Neural progenitor cell (in vitro differentiated cells): Measurements from ENCODE around the gene CDK16. TPM values are rescaled to one million over a fixed set of nuclear protein-coding genes. Genes with fewer than 3 reads are reported as not detected.
A peak's percentile ranks its signal among the peaks of the same experiment; 100 is the strongest.

Source experiments
- DNase-seq: peaks from one replicate; pipeline ENCODE4 v3.0.0-alpha.2; 2016; ENCODE audit warnings: low spot score
- H2AFZ ChIP-seq: fragments of 200-600 bp; sonication (generic); replicated peaks from 2 replicates; pipeline ENCODE4 v1.6.1; 2016; ENCODE audit warnings: antibody characterized with exemption
- H3F3A ChIP-seq: fragments of 200-600 bp; sonication (generic); 2 replicates; pipeline ENCODE4 v1.6.1; 2016; ENCODE audit warnings: antibody characterized with exemption, low read depth
- H3K27ac ChIP-seq: fragments of 200-600 bp; sonication (generic); 2 replicates; pipeline ENCODE4 v1.5.1; 2016; ENCODE audit warnings: mild to moderate bottlenecking
- H3K27me3 ChIP-seq: fragments of 200-600 bp; sonication (generic); 2 replicates; pipeline ENCODE4 v1.6.1; 2016; ENCODE audit warnings: mild to moderate bottlenecking, moderate library complexity
- H3K36me3 ChIP-seq: fragments of 200-600 bp; sonication (generic); 2 replicates; pipeline ENCODE4 v1.5.1; 2016
- H3K4me1 ChIP-seq: fragments of 200-600 bp; sonication (generic); 2 replicates; pipeline ENCODE4 v1.6.1; 2016; ENCODE audit warnings: mixed run types
- H3K4me2 ChIP-seq: fragments of 200-600 bp; sonication (generic); 2 replicates; pipeline ENCODE4 v1.6.1; 2016
- H3K4me3 ChIP-seq: fragments of 200-600 bp; sonication (generic); 2 replicates; pipeline ENCODE4 v1.5.1; 2016
- H3K79me2 ChIP-seq: fragments of 200-600 bp; sonication (generic); 2 replicates; pipeline ENCODE4 v1.6.1; 2016; ENCODE audit warnings: low read depth
- H3K9ac ChIP-seq: fragments of 200-600 bp; sonication (generic); 2 replicates; pipeline ENCODE4 v1.6.1; 2016
- H3K9me3 ChIP-seq: fragments of 200-600 bp; sonication (generic); 2 replicates; pipeline ENCODE4 v1.5.1; 2016; ENCODE audit warnings: low read depth
- H4K20me1 ChIP-seq: fragments of 200-600 bp; sonication (generic); 2 replicates; pipeline ENCODE4 v1.6.1; 2016; ENCODE audit warnings: low read depth
- H3K27ac Mint-ChIP-seq: 3 replicates; pipeline ENCODE4 v1.8.0; 2021; ENCODE audit warnings: mixed read lengths
- H3K27me3 Mint-ChIP-seq: 2 replicates; pipeline ENCODE4 v1.8.0; 2022; ENCODE audit warnings: low read depth, mild to moderate bottlenecking, inconsistent platforms, moderate library complexity, mixed read lengths; ENCODE audit not compliant: insufficient read depth
- H3K36me3 Mint-ChIP-seq: 3 replicates; pipeline ENCODE4 v1.8.0; 2021; ENCODE audit warnings: mixed read lengths
- H3K4me1 Mint-ChIP-seq: 3 replicates; pipeline ENCODE4 v1.8.0; 2021; ENCODE audit warnings: mixed read lengths
- H3K4me3 Mint-ChIP-seq: 3 replicates; pipeline ENCODE4 v1.8.0; 2021; ENCODE audit warnings: mild to moderate bottlenecking, moderate library complexity, mixed read lengths
- H3K9me3 Mint-ChIP-seq: 3 replicates; pipeline ENCODE4 v1.8.0; 2020; ENCODE audit warnings: mixed read lengths
- CTCF ChIP-seq: fragments of 200-600 bp; sonication (generic); IDR thresholded peaks from 2 replicates; pipeline ENCODE4 v1.5.1; 2017; ENCODE audit warnings: antibody characterized with exemption, mild to moderate bottlenecking
- EZH2 ChIP-seq: fragments of 200-600 bp; sonication (generic); IDR thresholded peaks from 2 replicates; pipeline ENCODE4 v1.6.1; 2017; ENCODE audit warnings: antibody characterized with exemption, mild to moderate bottlenecking, moderate library complexity
- EZH2phosphoT487 ChIP-seq: fragments of 200-600 bp; sonication (generic); IDR thresholded peaks from 2 replicates; pipeline ENCODE4 v1.6.1; 2017; ENCODE audit warnings: antibody characterized with exemption
- total RNA-seq: library from RNA; depleted of rRNA; stranded (reverse); fragments of >200 nt; gene quantifications from 2 replicates; pipeline ENCODE4 v1.2.3, GENCODE V29; 2015; ENCODE audit warnings: low replicate concordance

Gene CDK16
- total RNA-seq, 1 donor from 2014 or later, result 166 TPM

GRCh38 chrX:47204970-47205369 is 13.5 kb upstream of the CDK16 start:
- Histone ChIP-seq H3K4me1 (no peaks in the 10 kb centered on the region), H3K4me2 (no peak overlapping the region), H3K4me3 (no peak overlapping the region), H3K36me3 (peaks cover 12% of the 10 kb centered on the region), H3K27me3 (no peaks in the 10 kb centered on the region), H3K9ac (no peak overlapping the region), H3K79me2 (peaks cover 41% of the 10 kb centered on the region), H2AFZ (no peak overlapping the region), H3K27ac (no peak overlapping the region), H4K20me1 (peaks cover 41% of the 10 kb centered on the region), H3F3A (peaks cover 12% of the 10 kb centered on the region), H3K9me3 (no peaks in the 10 kb centered on the region)
- H3K36me3 Mint-ChIP-seq, result peaks cover 58% of the 10 kb centered on the region
- no peaks in the 10 kb centered on the region for H3K9me3 Mint-ChIP-seq
- no peaks in the 10 kb centered on the region for H3K4me1 Mint-ChIP-seq
- no peak overlapping the region for H3K27ac Mint-ChIP-seq
- peak; percentile 39 for DNase-seq
- no peak for TF ChIP-seq EZH2
- no peak for TF ChIP-seq EZH2phosphoT487
- peak; percentile 19 for TF ChIP-seq CTCF
- H3K27me3 Mint-ChIP-seq, result peaks cover 6% of the 10 kb centered on the region
- H3K4me3 Mint-ChIP-seq, result no peak overlapping the region

- Histone ChIP-seq H3K4me1 (no peaks in the 10 kb centered on the region), H3K4me3 (no peak overlapping the region), H3K9ac (no peak overlapping the region), H3K36me3 (peaks cover 12% of the 10 kb centered on the region), H3K4me2 (no peak overlapping the region), H3F3A (peaks cover 12% of the 10 kb centered on the region), H3K27ac (no peak overlapping the region), H2AFZ (no peak overlapping the region), H4K20me1 (peaks cover 31% of the 10 kb centered on the region), H3K9me3 (no peaks in the 10 kb centered on the region), H3K27me3 (no peaks in the 10 kb centered on the region), H3K79me2 (peaks cover 36% of the 10 kb centered on the region)
- H3K4me1 Mint-ChIP-seq, result no peaks in the 10 kb centered on the region
- H3K9me3 Mint-ChIP-seq, result no peaks in the 10 kb centered on the region
- H3K27ac Mint-ChIP-seq, result no peak overlapping the region
- H3K27me3 Mint-ChIP-seq, result peaks cover 2% of the 10 kb centered on the region
- peaks cover 51% of the 10 kb centered on the region for H3K36me3 Mint-ChIP-seq
- no peak for DNase-seq
- TF ChIP-seq CTCF (no peak), EZH2 (no peak), EZH2phosphoT487 (no peak)
- H3K4me3 Mint-ChIP-seq, result no peak overlapping the region
Measured at GRCh38 chrX:47206316-47206715, 12.2 kb upstream of the CDK16 start.

- no peak for TF ChIP-seq CTCF
- no peak for TF ChIP-seq EZH2phosphoT487
- TF ChIP-seq EZH2, result no peak
- H3K27ac ChIP-seq, result no peak overlapping the region
- H3K36me3 ChIP-seq, result peaks cover 12% of the 10 kb centered on the region
- no peaks in the 10 kb centered on the region for H3K9me3 Mint-ChIP-seq
- peaks cover 2% of the 10 kb centered on the region for H3K27me3 Mint-ChIP-seq
- H4K20me1 ChIP-seq, result peaks cover 23% of the 10 kb centered on the region
- no peak overlapping the region for H3K9ac ChIP-seq
- no peaks in the 10 kb centered on the region for H3K4me1 Mint-ChIP-seq
- H3K27me3 ChIP-seq, result no peaks in the 10 kb centered on the region
- H3K4me2 ChIP-seq, result no peak overlapping the region
- peaks cover 54% of the 10 kb centered on the region for H3K36me3 Mint-ChIP-seq
- peaks cover 33% of the 10 kb centered on the region for H3K79me2 ChIP-seq
- H3K27ac Mint-ChIP-seq, result no peak overlapping the region
- H2AFZ ChIP-seq, result no peak overlapping the region
- no peaks in the 10 kb centered on the region for H3K9me3 ChIP-seq
- no peak overlapping the region for H3K4me3 Mint-ChIP-seq
- no peak for DNase-seq
- no peak overlapping the region for H3K4me3 ChIP-seq
- peaks cover 14% of the 10 kb centered on the region for H3F3A ChIP-seq
- no peaks in the 10 kb centered on the region for H3K4me1 ChIP-seq
Measured at GRCh38 chrX:47208108-47208507, 10.4 kb upstream of the CDK16 start.
